ENCODE data around the gene TNS3.

Gene TNS3

DNA sequence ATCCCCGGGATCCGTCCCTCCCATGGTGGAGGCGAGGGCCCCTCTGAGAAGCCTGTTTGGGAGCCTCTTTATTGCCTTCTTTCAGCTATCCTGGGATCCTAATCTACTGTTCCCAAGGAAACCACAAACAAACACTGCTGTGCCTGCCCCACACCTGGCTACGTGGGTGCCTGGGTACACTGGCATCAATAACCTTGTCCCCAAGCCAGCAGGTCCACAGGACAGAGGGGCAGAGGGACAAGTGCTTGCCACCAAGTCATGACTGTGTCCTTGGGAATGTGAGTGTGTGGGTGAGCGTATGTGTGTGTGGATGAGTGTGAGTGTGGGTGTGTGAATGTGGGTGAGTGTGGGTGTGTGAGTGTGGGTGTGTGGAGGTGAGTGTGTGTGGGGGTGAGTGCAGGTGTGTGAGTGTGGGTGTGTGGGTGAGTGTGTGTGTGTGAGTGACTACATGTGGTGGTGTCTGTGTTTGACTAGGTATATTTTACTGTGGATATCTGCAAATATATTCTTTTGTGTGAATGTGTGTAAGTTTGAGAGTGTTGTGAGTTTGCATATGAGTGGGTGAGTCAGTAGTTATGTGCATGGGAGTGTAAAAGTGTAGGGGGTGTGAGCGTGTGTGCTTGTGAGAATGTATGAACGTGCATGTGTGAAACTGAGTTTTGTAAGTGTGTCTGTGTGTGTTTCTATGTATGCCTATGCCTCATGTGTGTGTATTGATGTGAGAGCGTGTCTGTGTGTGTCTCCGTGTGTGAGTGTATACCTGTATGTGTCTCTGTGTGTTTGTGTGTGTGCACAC is 96.1 kb downstream of the TNS3 start:
- no peak for DNase-seq (ENCODE audit: low read depth, low spot score)

- DNase-seq (ENCODE audit: low read depth, low spot score): peak; percentile 74
These were observed 96.8 kb downstream of the TNS3 start for GRCh38 chr7:47484923-47485639.

DNA sequence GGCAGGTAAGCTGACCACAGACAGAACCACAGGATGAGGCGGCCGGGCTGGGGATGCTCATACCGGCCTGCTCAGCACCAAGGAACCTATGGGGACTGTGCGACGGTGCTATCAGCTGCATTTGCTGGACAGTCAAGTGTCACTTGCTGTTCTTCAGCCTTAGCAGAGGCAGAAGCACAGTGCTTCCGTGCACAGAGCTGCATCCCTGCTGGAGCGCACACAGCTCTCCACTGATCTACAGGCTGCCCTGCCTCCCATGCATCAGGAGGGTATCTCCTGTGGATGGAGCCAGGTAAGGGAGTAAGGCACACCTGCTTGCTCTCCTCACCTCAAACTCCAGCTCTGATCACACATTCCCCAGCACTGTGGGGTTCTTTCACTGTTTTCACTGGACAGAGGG is 97.5 kb downstream of the TNS3 start:
- no peak for DNase-seq (ENCODE audit: low read depth, low spot score)

- no peak for DNase-seq (ENCODE audit: low read depth, low spot score)
These were observed 98.2 kb downstream of the TNS3 start for GRCh38 chr7:47483604-47484273.

- no peak for DNase-seq (ENCODE audit: low read depth, low spot score)
These were observed 99.7 kb downstream of the TNS3 start for GRCh38 chr7:47482013-47482875.

GRCh38 chr7:47481541-47482012 is 100.3 kb downstream of the TNS3 start:
- no peak for DNase-seq (ENCODE audit: low read depth, low spot score)

DNA sequence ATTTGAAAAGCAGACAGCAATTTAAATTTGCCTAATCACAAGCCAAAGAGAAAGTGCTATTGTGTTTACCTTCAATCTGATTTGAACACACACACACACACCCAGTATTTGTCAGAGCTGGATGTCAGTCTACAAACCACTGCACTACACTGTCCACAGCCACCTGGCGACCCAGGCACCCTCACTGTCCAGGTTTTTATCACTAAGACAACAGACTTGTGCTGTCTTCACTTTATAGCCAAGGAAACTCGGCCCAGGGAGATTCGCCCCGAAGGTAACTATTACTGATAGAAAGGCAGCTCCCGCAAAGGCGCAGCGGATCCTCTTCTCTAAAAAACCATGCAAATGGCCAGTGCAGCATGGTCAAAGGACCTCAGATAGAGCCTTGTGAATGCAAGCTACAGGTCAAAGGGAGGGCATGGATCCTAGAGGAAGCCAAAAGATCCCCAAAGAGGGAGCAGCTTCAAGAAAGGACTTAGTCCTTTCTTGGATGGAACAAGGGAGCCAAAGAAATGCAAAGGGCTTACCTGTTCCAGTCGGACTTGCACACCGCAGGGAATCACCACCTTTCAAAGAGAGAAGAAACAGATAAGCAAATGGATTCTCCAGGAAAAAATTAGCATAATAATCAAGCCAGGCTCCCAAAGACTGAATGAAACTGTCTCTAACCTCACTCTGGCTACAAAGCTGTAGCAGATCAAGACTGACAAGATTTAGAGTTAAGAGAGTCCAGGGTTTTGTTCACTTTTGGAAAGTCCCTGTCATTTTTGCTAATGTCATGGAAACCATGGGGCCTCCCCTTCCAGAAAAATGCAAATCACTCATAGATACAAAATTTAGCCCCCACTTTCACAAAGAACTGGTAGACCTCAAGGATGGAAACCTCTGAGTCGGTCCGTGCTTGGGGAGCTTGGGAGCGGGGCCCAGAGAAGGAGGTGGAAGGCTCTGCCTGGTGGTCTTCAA is 101.1 kb downstream of the TNS3 start:
- no peak for DNase-seq (ENCODE audit: low read depth, low spot score)

DNA sequence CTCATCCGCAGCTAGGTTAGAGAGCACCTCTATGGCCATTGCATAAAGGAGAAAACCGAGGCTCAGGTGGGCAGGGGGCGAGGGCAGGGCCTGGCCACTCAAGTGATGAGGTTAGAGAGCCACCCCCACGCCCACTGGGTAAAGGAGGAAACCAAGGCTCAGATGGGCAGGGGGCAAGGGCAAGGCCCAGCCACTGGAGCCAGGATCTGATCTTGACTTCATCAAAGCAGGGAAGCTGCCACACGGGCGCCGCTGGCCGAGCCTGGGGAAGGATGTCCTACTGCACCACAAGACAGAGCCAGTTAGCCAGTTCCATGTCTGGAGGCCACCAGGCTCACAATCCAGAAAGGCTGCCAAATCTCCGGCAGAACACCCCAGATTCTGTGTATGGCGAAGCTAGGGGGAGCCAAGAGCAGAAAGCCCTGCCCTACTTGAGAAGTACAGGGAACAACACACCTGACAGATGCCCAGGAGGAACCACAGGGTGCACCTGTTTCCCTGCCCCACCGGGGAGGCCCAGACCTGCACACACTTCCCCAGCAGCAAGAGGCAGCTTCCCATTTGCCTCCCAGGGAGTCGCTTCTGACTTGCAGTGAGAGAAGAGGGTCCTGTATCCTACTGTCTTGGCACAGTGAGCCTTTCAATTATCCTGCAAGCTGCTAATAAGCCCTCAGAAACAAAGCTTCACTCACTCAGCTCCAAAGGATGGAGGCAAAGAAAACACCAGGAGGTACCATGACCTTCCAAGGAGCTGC is 101.9 kb downstream of the TNS3 start:
- DNase-seq (ENCODE audit: low read depth, low spot score): no peak

GRCh38 chr7:47478926-47479711 is 102.8 kb downstream of the TNS3 start:
- no peak for DNase-seq (ENCODE audit: low read depth, low spot score)

DNA sequence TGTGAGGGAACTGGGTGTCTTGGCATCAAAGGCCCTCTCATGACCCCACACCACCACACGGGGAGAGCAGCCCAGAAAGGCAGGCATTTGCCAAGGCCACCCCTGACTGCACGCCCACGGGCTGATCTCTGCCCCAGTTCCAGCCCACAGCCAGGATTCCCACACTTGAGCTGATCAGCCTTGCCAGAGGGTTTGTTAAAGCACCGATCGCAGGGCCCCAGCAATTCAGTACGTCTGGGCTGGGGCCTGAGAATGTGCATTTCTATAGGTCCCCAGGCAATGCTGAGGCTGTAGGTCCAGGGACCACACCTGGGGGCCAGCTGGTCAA is 103.9 kb downstream of the TNS3 start:
- no peak for DNase-seq (ENCODE audit: low read depth, low spot score)

DNA sequence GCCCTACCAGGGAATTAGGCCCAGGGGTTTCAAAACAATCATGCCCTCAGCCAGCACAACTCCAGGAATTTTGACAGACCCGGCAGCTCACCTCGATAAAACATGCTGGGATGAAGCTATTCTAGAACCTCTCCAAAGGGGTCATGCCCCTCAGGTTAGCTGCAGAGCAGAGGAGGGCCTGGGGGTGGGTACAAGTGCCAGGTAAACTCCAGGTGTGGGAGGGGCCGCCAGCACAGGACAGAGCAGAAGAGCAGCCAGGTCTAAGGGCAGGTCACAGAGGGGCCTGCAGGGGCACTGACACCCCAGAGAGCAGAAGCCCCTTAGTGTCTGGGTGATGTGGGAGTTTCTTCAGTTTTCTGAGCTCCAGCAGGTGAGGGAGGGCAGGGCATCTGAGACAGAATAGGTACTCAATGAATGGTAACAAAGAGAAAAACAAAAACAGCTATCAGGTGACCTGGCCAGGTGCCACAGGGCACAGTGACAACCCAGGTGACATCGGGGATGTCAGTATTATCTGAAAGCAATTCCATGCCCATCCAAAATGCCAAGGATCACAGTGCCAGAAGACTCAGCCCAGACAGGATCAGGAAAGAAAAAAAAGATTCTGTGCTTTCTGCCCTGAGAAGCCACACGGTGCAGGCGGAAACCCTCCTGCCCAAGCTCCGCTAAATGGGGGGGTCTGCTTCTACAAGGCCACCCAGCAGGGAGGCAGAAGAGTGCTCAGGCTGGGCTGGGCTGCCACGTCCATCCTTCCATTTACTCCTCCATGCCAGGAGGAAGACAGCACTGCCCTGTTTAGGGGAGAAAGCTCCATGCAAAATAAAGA is 104.5 kb downstream of the TNS3 start:
- DNase-seq (ENCODE audit: low read depth, low spot score): no peak

- DNase-seq (ENCODE audit: low read depth, low spot score): no peak
These were observed 106.1 kb downstream of the TNS3 start for GRCh38 chr7:47475880-47476227.

- DNase-seq (ENCODE audit: low read depth, low spot score): peak; percentile 74
These were observed 106.7 kb downstream of the TNS3 start for GRCh38 chr7:47474937-47475879.

DNA sequence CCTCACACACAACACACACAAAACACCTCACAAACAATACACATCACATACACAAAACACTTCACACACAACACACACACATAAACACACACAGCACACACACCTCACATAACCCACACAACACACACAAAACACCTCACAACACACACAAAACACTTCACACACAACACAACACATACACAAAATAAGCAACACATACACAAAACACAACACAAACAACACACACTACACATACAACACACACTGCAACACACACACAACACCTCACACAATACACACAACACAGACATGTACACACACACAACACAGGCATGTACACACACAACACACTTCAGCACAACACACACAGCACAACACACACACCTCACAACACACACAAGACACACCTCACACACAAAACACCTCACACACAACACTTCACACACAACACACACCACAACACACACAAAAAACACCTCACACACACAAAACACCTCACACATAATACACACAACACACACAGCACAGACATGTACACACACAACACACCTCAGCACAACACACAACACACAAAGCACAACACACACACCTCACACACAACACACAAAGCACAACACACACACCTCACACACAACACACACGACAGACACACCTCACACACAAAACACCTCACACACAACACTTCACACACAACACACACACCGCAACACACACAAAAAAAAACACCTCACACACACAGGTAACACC is 107.5 kb downstream of the TNS3 start:
- DNase-seq (ENCODE audit: low read depth, low spot score): no peak

GRCh38 chr7:47473499-47474210 is 108.3 kb downstream of the TNS3 start:
- DNase-seq (ENCODE audit: low read depth, low spot score): no peak
